K562 (cell line): ENCODE data around the gene SSH3. TPM values are rescaled to one million over a fixed set of nuclear protein-coding genes. Genes with fewer than 3 reads are reported as not detected.

Experiments
- ATAC-seq: fragments of 200-7000 bp; cut with Tn5 transposase; 3 replicates; pipeline ENCODE4 v1.9.1; 2020; ENCODE audit warnings: moderate library complexity
- BruUV-seq: library from RNA; stranded (reverse); fragments of 400-500 nt; replicated peaks from 2 replicates; lab custom pipeline; 2021; lab: Mats Ljungman, UMichigan
- CTCF ChIA-PET: fragments of 300-600 bp; formaldehyde crosslinking; extraction: SDS; loops from one replicate; lab custom pipeline; 2021; ENCODE audit warnings: low intra/inter-chr PET ratio; lab: Yijun Ruan, JAX
- POLR2A ChIA-PET: fragments of 300-600, 350-650 bp; sonication (Branson Sonifier 250); formaldehyde crosslinking; extraction: SDS; loops from one replicate; lab custom pipeline; 2021; ENCODE audit warnings: antibody characterized with exemption, inconsistent platforms; lab: Yijun Ruan, JAX
- DNase-seq, 4 experiments: peaks; one replicate each; pipeline versions ENCODE4 v3.0.0 to v3.0.0-alpha.2; 2011 to 2018; ENCODE audit warnings: low spot score in 3 of 4, mixed read lengths in 3 of 4; ENCODE audit errors: extremely low read depth in 1 of 4
- FAIRE-seq: peaks from 2 replicates; lab custom pipeline; 2011; peaks lifted over from hg19 to GRCh38; lab: Jason Lieb, UNC
- H2AFZ ChIP-seq: 2 replicates; pipeline ENCODE4 v1.6.0; 2011; ENCODE audit warnings: low read depth, low read length, control low read depth, inconsistent platforms
- H3K27ac ChIP-seq: fragments of 200-600 bp; 3 replicates; pipeline ENCODE4 v1.8.0; 2011; ENCODE audit warnings: low read depth, mild to moderate bottlenecking, control low read depth, inconsistent platforms, low read length, moderate library complexity, mixed read lengths; ENCODE audit errors: extremely low read depth
- H3K27me3 ChIP-seq, 2 experiments: fragments of 300-600 bp in 1 of 2; 2 replicates in 1 of 2; 3 replicates in 1 of 2; pipeline versions ENCODE4 v1.6.0 to v1.8.0; 2011; ENCODE audit warnings: inconsistent platforms in 2 of 2, low read length in 2 of 2, mild to moderate bottlenecking in 1 of 2, mixed read lengths in 1 of 2, moderate library complexity in 1 of 2; ENCODE audit not compliant: control insufficient read depth in 2 of 2, insufficient read depth in 2 of 2
- H3K36me3 ChIP-seq: fragments of 300-600 bp; 3 replicates; pipeline ENCODE4 v1.8.0; 2011; ENCODE audit warnings: mild to moderate bottlenecking, low read length, inconsistent platforms; ENCODE audit not compliant: control insufficient read depth, insufficient read depth
- H3K4me1 ChIP-seq, 2 experiments: fragments of 200-600 bp in 1 of 2; replicated peaks in 1 of 2; 2 replicates in 1 of 2; 3 replicates in 1 of 2; pipeline versions ENCODE4 v1.5.1 to v1.8.0; 2011; ENCODE audit warnings: inconsistent platforms in 2 of 2, low read length in 2 of 2, mild to moderate bottlenecking in 1 of 2, mixed read lengths in 1 of 2, moderate library complexity in 1 of 2; ENCODE audit not compliant: control insufficient read depth in 2 of 2, insufficient read depth in 2 of 2
- H3K4me2 ChIP-seq: 2 replicates; pipeline ENCODE4 v1.6.1; 2011; ENCODE audit warnings: low read length, control low read depth, inconsistent platforms, mixed read lengths; ENCODE audit not compliant: insufficient read depth
- H3K4me3 ChIP-seq: fragments of 200-600 bp; sonication (generic), shearing (Covaris generic); 2 replicates; pipeline ENCODE4 v1.5.1; 2016; ENCODE audit warnings: control low read depth, inconsistent platforms
- H3K79me2 ChIP-seq: fragments of 200-600 bp; 3 replicates; pipeline ENCODE4 v1.8.0; 2011; ENCODE audit warnings: low read length, inconsistent platforms; ENCODE audit not compliant: control insufficient read depth, insufficient read depth
- H3K9ac ChIP-seq, 2 experiments: 2 replicates each; pipeline versions ENCODE4 v1.6.0 to v1.6.1; 2011; ENCODE audit warnings: low read depth in 2 of 2, low read length in 2 of 2, control low read depth in 1 of 2, inconsistent platforms in 1 of 2, mild to moderate bottlenecking in 1 of 2, mixed read lengths in 1 of 2; ENCODE audit not compliant: insufficient read depth in 1 of 2
- H3K9me1 ChIP-seq: one replicate; pipeline ENCODE4 v1.6.0; 2011; ENCODE audit warnings: inconsistent platforms, mild to moderate bottlenecking, low read length, moderate library complexity; ENCODE audit not compliant: control insufficient read depth, insufficient read depth
- H3K9me3 ChIP-seq: replicated peaks from 2 replicates; pipeline ENCODE4 v1.5.1; 2011; ENCODE audit warnings: low read depth, low read length, inconsistent platforms; ENCODE audit not compliant: control insufficient read depth, insufficient read depth
- H4K20me1 ChIP-seq: replicated peaks from 2 replicates; pipeline ENCODE4 v1.6.1; 2011; ENCODE audit warnings: low read length, inconsistent platforms, mixed read lengths; ENCODE audit not compliant: control insufficient read depth, insufficient read depth
- ARID2 ChIP-seq: fragments of 450-650 bp; IDR thresholded peaks from 2 replicates; pipeline ENCODE4 v1.6.1; 2017; ENCODE audit warnings: antibody characterized with exemption, mild to moderate bottlenecking
- CBFA2T2 ChIP-seq: fragments of 450-650 bp; conservative IDR thresholded peaks from 2 replicates; pipeline ENCODE4 v1.6.1; 2017; ENCODE audit warnings: mild to moderate bottlenecking
- HDAC6 ChIP-seq: IDR thresholded peaks from 2 replicates; pipeline ENCODE4 v1.6.1; 2012; ENCODE audit warnings: low read depth, mild to moderate bottlenecking, control low read depth, inconsistent platforms, low read length, moderate library complexity
- KAT2B ChIP-seq: IDR thresholded peaks from one replicate; pipeline ENCODE4 v1.6.1; 2012; ENCODE audit warnings: low read depth, mild to moderate bottlenecking, control low read depth, inconsistent platforms, low read length, moderate library complexity
- ZC3H4 ChIP-seq: sonication (generic); formaldehyde crosslinking; IDR thresholded peaks from 2 replicates; pipeline ENCODE4 v1.9.0; 2021; ENCODE audit warnings: missing genetic modification reagents, borderline replicate concordance
- ZNF224 ChIP-seq: sonication (generic); formaldehyde crosslinking; IDR thresholded peaks from 2 replicates; pipeline ENCODE4 v1.8.0; 2022; ENCODE audit warnings: mild to moderate bottlenecking, missing genetic modification reagents
- ZNF263 ChIP-seq: sonication (generic); formaldehyde crosslinking; IDR thresholded peaks from 2 replicates; pipeline ENCODE4 v1.8.0; 2022; ENCODE audit warnings: mild to moderate bottlenecking, missing genetic modification reagents, borderline replicate concordance
- ZNF41 ChIP-seq: fragments of 250-450 bp; sonication (Bioruptor Pico); conservative IDR thresholded peaks from 2 replicates; pipeline ENCODE4 v1.4.0; 2020; ENCODE audit warnings: mild to moderate bottlenecking
- WGBS: fragments of 100-300 bp; shearing (Covaris generic); methylation state at CpG from one replicate; pipeline ENCODE4 v1.1.6; 2016; ENCODE audit warnings: low coverage, mixed read lengths; ENCODE audit not compliant: insufficient coverage; ENCODE audit errors: missing lambda C conversion rate; 5-methylcytosine and 5-hydroxymethylcytosine counted together
- in situ Hi-C: fragments of 300-500 bp; cut with MboI; formaldehyde crosslinking; loops from 4 replicates; pipeline ENCODE4 v1.15.0; 2018; ENCODE audit warnings: inconsistent platforms, mixed read lengths
- intact Hi-C: fragments of 100-400 bp; cut with micrococcal nuclease; formaldehyde crosslinking; loops from 2 replicates; pipeline ENCODE4 v1.14.2; 2022
- polyA plus RNA-seq, 8 experiments: library from polyadenylated mRNA; depleted of rRNA in 4 of 8; stranded (reverse) in 5 of 8; unstranded in 3 of 8; fragments of >200 nt; fragmentation: Nextera tagmentation in 2 of 8; fragmentation: Illumina TruSeq in 1 of 8; extraction: Ambion mirVana in 2 of 8; extraction: Trizol in 1 of 8; gene quantifications; 2 replicates each; pipeline versions ENCODE4 v1.2.1 to v1.2.3, GENCODE V29; 2011 to 2014; ENCODE audit warnings: inconsistent platforms in 1 of 8, missing spikeins in 1 of 8
- total RNA-seq, 7 experiments: library from RNA; depleted of rRNA in 6 of 7; stranded (reverse); fragments of >200 nt in 6 of 7; fragmentation: Illumina TruSeq in 2 of 7; extraction: Trizol in 2 of 7; gene quantifications; 2 replicates each; pipeline versions ENCODE4 v1.2.1 to v1.2.3, GENCODE V29; 2011 to 2021; ENCODE audit warnings: low replicate concordance in 1 of 7
- TF ChIP-seq, protein P1 (sequence below): sonication (generic); formaldehyde crosslinking; IDR thresholded peaks from 2 replicates; pipeline ENCODE4 v1.8.1; 2022; ENCODE audit warnings: missing genetic modification reagents

Gene SSH3
- total and polyA plus RNA-seq, 9 of the 15 experiments (the other 6 are each of a cell fraction or from before 2014, with no cell fraction given) = 0.07 to 1.0 (median 0.24) TPM; not detected in 3

DNA sequence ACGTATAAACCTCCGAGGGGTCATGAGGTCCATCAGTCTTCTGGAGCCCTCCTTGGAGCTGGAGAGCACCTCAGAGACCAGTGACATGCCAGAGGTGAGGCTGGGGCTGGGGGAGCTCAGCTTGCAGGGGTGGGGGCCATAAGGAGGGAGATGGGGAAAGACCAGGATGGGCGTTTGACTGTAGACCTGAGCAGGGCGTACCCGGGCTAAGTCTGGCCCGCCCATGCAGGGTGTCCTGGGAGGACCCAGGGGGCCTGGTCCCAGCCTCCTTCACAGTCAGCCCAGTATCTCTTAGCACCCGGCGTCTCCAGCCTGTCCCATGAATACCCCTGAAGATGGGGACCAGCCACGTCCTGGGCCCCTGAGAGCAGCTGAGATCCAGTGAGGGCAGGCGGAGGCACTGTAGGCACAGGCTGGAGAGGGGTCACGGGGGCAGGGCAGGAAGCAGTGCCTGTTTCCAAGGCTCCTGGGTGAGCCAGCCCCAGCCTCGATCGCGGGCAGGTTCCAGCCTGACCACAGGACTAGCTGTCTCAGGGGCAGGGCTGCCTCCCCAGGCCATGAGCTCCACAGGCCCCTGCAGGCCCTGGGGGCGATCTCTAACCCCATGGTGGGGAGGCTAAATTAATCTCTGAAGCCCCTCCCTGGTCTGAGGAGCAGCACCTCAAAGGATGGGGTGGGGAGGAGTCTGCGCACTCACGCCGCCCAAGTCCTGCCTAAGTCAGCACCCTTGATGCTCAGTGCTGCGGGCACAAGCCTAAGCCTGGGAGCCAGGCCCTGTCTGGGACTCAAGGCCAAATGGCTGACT, 7.1 kb downstream of the SSH3 start:
- Histone ChIP-seq H3K4me2 (no peak overlapping the region), H3K4me1 (peaks cover 30 to 57% of the 10 kb centered on the region in 2 experiments), H3K36me3 (no peaks in the 10 kb centered on the region), H3K9me1 (no peaks in the 10 kb centered on the region), H2AFZ (no peak overlapping the region), H3K9me3 (no peaks in the 10 kb centered on the region), H3K9ac (peak overlapping the region in 1 of 2 experiments; percentile 83; a peak in 2 of 4 replicates), H4K20me1 (no peaks in the 10 kb centered on the region), H3K27me3 (no peaks in the 10 kb centered on the region), H3K27ac (no peak overlapping the region), H3K79me2 (no peaks in the 10 kb centered on the region), H3K4me3 (no peak overlapping the region)
- in situ Hi-C loops = loop anchor here (5.0 kb wide), 1 partner anchor 33 kb away; no protein-coding TSS in a partner anchor
- ChIA-PET CTCF (no interaction called here), POLR2A (interaction anchor here (1.0 to 1.8 kb wide), 4 partner anchors 10 to 40 kb away, joined by 3 to 7 read pairs (median 4); partner anchors contain the start of gene ANKRD13D)
- ATAC-seq (no peak), DNase-seq (no peak), FAIRE-seq (no peak)
- WGBS = 74% methylated on average over 13 of the region's 19 CpGs
- TF ChIP-seq ZNF41 (CRISPR knock-in tag) (no peak), ZC3H4 (CRISPR knock-in tag) (0 out of 2 replicates have a peak, but pooled peaks have one; percentile 56)
- no TSS peak for BruUV-seq
- intact Hi-C loops = no loop called here

DNA sequence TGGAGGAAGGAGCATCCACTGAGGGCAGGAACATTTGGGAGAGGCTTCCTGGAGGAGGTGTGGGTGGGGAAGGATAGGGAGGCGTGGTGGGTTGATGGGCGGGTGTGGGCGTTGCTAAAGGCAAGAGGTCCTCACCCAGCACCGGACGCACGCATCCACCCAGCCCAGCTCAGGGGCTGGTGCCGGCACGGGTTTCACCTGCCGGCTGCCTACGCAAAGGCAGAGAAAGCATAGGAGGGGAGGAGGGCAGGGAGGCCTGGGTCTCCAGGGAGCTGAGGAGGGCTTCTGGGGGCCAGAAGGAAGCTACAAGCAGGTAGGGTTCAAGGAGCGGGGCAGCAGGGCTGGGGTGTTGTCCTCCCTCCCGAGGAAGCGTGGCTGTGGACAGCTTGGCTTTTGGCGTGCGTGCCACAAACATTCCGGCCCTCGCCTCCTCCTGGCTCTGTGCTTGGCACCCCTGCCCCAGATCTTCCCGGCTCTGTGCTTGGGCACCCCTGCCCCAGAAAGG, 7.8 kb downstream of the SSH3 start:
- H3K4me3 ChIP-seq = no peak overlapping the region
- in situ Hi-C loops (loop anchor here (5.0 kb wide), 1 partner anchor 34 kb away; no protein-coding TSS in a partner anchor), intact Hi-C loops (no loop called here)
- H3K9me3 ChIP-seq = no peaks in the 10 kb centered on the region
- no peaks in the 10 kb centered on the region for H3K36me3 ChIP-seq
- DNase-seq = no peak
- peaks cover 34 to 62% of the 10 kb centered on the region in 2 experiments for H3K4me1 ChIP-seq
- TF ChIP-seq HDAC6 = no peak
- no peak for TF ChIP-seq KAT2B
- TF ChIP-seq ARID2 = no peak
- TF ChIP-seq, protein P1, sequence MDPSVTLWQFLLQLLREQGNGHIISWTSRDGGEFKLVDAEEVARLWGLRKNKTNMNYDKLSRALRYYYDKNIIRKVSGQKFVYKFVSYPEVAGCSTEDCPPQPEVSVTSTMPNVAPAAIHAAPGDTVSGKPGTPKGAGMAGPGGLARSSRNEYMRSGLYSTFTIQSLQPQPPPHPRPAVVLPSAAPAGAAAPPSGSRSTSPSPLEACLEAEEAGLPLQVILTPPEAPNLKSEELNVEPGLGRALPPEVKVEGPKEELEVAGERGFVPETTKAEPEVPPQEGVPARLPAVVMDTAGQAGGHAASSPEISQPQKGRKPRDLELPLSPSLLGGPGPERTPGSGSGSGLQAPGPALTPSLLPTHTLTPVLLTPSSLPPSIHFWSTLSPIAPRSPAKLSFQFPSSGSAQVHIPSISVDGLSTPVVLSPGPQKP (CRISPR knock-in tag) = no peak
- TF ChIP-seq ZNF263 (CRISPR knock-in tag) = 0 out of 2 replicates have a peak, but pooled peaks have one; percentile 20
- no peak for TF ChIP-seq CBFA2T2
- no peak for TF ChIP-seq ZNF224 (CRISPR knock-in tag)
- no peaks in the 10 kb centered on the region for H4K20me1 ChIP-seq
- no TSS peak for BruUV-seq
- no peaks in the 10 kb centered on the region for H3K9me1 ChIP-seq
- ChIA-PET POLR2A (interaction anchor here (1.0 to 1.7 kb wide), 3 partner anchors 11 to 41 kb away, joined by 3 to 7 read pairs (median 3); partner anchors contain the start of gene ANKRD13D), CTCF (no interaction called here)
- H2AFZ ChIP-seq = no peak overlapping the region
- FAIRE-seq = no peak
- peak overlapping the region in 1 of 2 experiments; percentile 83; a peak in 2 of 4 replicates for H3K9ac ChIP-seq
- no peaks in the 10 kb centered on the region for H3K27me3 ChIP-seq
- no peak overlapping the region for H3K4me2 ChIP-seq
- H3K79me2 ChIP-seq = no peaks in the 10 kb centered on the region
- WGBS = 81% methylated on average over 10 of the region's 18 CpGs
- H3K27ac ChIP-seq = no peak overlapping the region
- no peak for ATAC-seq
